NCI-H1436 (cell line): ENCODE results near the gene ADIPOQ.
"Not testable (repeated sequence)": the region's sequence is repeated elsewhere in the genome, so short reads cannot be mapped to it uniquely, and the experiment has no call there.

Source experiments
- DNase-seq: peaks from one replicate; lab custom pipeline; 2025; lab: John Stamatoyannopoulos, UW

The ADIPOQ gene

DNA sequence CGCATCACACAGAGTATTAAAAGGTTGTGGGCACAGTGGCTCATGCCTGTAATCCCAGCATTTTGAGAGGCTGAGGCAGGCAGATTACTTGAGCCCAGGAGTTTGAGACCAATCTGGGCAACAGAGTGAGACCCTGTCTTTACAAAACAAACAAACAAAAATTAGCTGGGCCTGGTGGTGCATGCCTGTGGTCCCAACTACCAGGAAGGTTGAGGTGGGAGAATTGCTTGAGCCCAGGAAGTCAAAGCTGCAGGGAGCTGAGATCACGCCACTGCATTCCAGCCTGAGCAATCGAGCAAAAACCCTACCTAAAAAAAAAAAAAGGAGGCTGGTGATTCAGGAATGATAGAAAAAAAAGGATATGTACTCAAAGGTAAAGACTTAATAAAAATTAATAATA is 59.6 kb downstream of the ADIPOQ start:
- DNase-seq, result no peak

GRCh38 chr3:186902713-186903112 is 60.2 kb downstream of the ADIPOQ start:
- no peak for DNase-seq

DNA sequence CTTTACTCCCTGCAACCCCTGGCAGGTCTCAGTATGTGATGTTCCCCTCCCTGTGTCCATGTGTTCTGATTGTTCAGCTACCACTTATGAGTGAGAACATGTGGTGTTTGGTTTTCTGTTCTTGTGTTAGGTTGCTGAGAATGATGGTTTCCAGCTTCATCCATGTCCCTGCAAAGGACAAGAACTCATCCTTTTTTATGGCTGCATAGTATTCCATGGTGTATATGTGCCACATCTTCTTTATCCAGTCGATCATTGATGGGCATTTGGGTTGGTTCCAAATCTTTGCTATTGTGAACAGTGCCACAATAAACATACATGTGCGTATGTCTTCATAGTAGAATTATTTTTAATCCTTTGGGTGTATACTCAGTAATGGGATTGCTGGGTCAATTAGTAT is 61.2 kb downstream of the ADIPOQ start:
- DNase-seq, result not testable (repeated sequence)

DNA sequence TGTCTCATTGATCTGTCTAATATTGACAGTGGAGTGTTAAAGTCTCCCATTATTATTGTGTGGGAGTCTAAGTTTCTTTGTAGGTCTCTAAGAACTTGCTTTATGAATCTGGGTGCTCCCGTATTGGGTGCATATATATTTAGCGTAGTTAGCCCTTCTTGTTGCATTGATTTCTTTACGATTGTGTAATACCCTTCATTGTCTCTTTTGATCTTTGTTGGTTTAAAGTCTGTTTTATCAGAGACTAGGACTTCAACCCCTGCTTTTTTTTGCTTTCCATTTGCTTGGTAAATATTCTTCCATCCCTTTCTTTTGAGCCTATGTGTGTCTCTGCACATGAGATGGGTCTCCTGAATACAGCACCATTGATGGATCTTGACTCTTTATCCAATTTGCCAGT is 64.6 kb downstream of the ADIPOQ start:
- DNase-seq, result not testable (repeated sequence)
